ENCODE measurements around the gene GDPD4.

The GDPD4 gene

DNA sequence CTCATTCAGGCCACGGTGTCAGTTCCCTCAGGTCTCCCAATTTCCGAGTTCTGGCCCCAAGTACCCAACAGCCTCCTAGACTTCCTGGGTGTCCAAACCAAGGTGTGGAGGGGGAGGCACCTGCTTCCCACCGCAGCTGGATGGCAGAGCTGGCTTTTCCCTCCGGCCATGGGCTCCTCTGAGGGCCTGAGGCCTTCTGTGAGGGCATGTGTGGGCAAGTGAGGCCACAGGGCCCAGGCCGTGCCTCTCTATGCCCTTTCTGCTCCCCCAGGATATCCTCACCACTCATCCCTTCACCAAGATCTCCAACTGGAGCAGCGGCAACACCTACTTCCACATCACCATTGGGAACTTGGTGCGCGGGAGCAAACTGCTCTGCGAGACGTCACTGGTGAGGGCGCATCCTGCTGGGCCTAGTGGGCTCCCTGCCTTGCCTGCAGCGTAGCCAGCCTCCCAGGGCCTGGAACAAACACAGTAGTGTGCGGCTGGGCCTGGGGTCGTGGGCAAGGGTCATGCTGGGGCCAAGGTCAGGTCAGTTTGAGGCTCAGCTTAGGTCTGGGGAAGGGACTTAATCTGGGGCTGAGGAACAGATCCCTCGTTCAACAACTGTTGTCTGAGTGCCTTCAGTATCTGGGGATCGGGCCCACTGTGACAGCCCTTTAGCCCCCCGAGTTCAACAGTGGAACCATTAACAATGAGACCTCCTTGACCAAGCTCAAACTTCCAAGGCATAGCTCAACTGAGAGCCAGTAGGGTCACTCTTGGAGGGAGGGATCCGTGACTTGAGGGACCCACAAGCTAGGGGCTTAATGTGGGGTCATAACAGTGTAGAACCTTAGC is 87.7 kb downstream of the GDPD4 start:
- H3K9me3 ChIP-seq (ENCODE audit: control insufficient read depth, insufficient read depth, low read length) = no peaks in the 10 kb centered on the region
- H3K27me3 ChIP-seq (ENCODE audit: control insufficient read depth, insufficient read depth, low read length) = no peaks in the 10 kb centered on the region
- no peak for DNase-seq (ENCODE audit: low read depth, low spot score)
- no peak overlapping the region; the same call in 1 of the 2 replicates for H3K4me3 ChIP-seq (ENCODE audit: low read length)
- no CpG with 5 or more reads among the region's 18 CpGs for WGBS (ENCODE audit: insufficient coverage, insufficient read length)
- H3K4me1 ChIP-seq (ENCODE audit: control insufficient read depth, insufficient read depth, low read length) = no peaks in the 10 kb centered on the region
- H3K36me3 ChIP-seq (ENCODE audit: control insufficient read depth, insufficient read depth, low read length) = no peaks in the 10 kb centered on the region
- H3K27ac ChIP-seq (ENCODE audit: low read length) = no peak overlapping the region

DNA sequence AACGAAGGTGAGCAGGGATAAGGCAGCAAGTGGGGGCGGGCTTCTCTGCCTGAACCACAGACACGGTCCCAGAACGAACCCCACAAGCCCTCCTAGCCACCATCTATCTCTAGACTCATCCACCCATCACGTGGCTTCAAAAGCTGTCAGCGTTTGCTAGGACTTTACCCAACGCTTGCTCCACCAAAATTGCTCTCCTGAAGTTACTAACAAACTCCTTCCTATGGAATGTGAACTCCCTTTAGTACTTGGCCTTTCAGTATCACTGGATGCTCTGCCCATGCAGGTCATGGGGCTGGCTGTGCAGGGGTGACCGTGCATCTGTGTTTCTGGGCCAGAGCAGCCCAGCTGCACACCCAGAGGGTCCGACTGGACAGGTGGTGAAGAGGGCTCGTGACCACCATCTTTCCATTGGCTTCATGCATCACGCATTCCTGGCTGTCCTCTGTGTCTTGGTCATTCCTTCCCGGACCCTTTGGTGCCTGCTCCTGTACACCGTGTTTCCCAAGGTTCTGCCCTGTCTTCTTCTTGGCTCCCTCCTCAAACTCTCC is 88.4 kb downstream of the GDPD4 start:
- Histone ChIP-seq H3K27ac (ENCODE audit: low read length) (no peak overlapping the region), H3K4me3 (ENCODE audit: low read length) (no peak overlapping the region), H3K36me3 (ENCODE audit: control insufficient read depth, insufficient read depth, low read length) (no peaks in the 10 kb centered on the region), H3K4me1 (ENCODE audit: control insufficient read depth, insufficient read depth, low read length) (no peaks in the 10 kb centered on the region), H3K27me3 (ENCODE audit: control insufficient read depth, insufficient read depth, low read length) (no peaks in the 10 kb centered on the region), H3K9me3 (ENCODE audit: control insufficient read depth, insufficient read depth, low read length) (no peaks in the 10 kb centered on the region)
- no CpG with 5 or more reads among the region's 13 CpGs for WGBS (ENCODE audit: insufficient coverage, insufficient read length)
- no peak for DNase-seq (ENCODE audit: low read depth, low spot score)

DNA sequence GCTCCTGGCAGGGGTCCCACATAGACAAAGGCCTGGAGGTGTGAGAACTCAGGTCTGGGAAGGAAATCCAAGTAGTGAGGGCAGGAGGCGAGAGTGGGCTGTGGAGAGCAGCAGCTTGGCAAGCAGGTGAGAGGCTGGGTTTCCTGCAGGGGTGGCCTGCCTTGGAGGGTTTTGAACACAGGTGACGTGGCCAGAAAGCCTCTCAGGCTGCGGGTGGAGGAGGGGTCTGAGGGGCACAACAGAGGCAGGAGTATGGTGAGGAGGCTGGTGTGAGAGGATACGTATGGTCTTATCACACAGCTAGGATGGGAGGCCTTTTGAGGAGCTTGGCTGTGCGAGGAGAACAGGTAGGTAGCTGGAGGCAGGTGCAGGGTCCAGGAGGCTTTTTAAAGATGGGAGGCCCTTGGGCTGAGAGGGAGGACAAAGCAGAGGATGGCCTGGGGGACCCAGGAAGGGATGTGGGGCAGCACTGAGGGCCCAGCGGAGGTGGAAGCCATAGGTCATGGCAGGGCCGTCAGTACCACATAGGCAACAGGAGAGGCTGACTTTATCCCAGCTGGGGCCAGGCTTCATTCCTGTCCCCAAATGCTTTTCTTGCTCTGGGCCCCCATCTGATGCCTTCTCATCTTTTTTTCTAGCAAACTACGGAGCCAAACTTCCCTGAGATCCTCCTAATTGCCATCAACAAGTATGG is 89.0 kb downstream of the GDPD4 start:
- WGBS (ENCODE audit: insufficient coverage, insufficient read length) = no CpG with 5 or more reads among the region's 8 CpGs
- no peak for DNase-seq (ENCODE audit: low read depth, low spot score)
- H3K4me1 ChIP-seq (ENCODE audit: control insufficient read depth, insufficient read depth, low read length) = no peaks in the 10 kb centered on the region
- no peaks in the 10 kb centered on the region for H3K27me3 ChIP-seq (ENCODE audit: control insufficient read depth, insufficient read depth, low read length)
- H3K4me3 ChIP-seq (ENCODE audit: low read length) = no peak overlapping the region
- H3K27ac ChIP-seq (ENCODE audit: low read length) = no peak overlapping the region
- no peaks in the 10 kb centered on the region for H3K36me3 ChIP-seq (ENCODE audit: control insufficient read depth, insufficient read depth, low read length)
- H3K9me3 ChIP-seq (ENCODE audit: control insufficient read depth, insufficient read depth, low read length) = no peaks in the 10 kb centered on the region

DNA sequence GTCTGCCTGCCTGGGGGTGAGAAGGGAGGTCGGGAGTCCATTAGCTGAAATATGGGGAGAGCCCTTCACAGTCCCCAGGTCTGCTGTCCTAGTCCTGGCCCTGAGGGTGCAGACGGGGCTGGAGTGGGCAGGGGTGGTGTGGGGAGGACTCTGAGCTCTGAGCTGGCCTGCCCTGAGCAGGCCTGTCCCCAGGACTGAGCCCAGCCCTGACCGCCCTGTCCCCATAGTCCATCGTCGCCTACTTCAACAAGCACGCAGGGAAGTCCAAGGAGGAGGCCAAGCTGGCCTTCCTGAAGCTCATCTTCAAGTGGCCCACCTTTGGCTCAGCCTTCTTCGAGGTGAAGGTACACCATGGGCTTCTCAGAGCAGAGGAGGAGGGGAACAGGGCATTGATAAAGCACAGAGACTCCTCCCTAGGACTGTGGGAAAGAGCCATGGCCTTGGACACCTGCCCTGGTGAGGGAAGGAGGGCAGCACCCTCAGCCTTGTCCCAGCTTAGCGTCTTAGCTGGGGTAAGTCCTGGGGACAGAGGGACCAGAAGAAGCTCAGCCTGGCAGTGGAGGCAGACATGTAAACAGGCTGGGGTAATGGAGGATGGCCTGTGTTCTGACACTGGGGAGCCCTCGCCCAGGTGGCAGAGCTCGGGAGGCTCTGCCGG is 89.8 kb downstream of the GDPD4 start:
- no peak for DNase-seq (ENCODE audit: low read depth, low spot score)
- Histone ChIP-seq H3K36me3 (ENCODE audit: control insufficient read depth, insufficient read depth, low read length) (no peaks in the 10 kb centered on the region), H3K27ac (ENCODE audit: low read length) (no peak overlapping the region), H3K4me1 (ENCODE audit: control insufficient read depth, insufficient read depth, low read length) (no peaks in the 10 kb centered on the region), H3K9me3 (ENCODE audit: control insufficient read depth, insufficient read depth, low read length) (no peaks in the 10 kb centered on the region), H3K27me3 (ENCODE audit: control insufficient read depth, insufficient read depth, low read length) (no peaks in the 10 kb centered on the region), H3K4me3 (ENCODE audit: low read length) (no peak overlapping the region)
- WGBS (ENCODE audit: insufficient coverage, insufficient read length) = no CpG with 5 or more reads among the region's 11 CpGs

DNA sequence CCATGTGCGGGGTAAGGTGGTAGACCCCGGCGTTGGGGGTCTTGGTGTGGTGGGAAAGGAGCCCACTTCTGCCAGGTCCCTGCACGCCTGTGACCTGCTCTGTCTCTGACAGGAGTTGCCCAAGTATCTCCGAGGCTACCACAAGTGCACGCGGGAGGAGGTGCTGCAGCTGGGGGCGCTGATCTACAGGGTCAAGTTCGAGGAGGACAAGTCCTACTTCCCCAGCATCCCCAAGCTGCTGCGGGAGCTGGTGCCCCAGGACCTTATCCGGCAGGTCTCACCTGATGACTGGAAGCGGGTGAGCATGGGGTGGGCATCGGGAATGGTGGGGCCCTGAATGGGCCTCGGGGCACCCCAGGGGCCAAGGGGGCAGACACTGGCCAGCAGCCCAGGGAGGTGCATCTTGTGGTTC is 90.4 kb downstream of the GDPD4 start:
- DNase-seq (ENCODE audit: low read depth, low spot score) = no peak
- H3K27me3 ChIP-seq (ENCODE audit: control insufficient read depth, insufficient read depth, low read length) = no peaks in the 10 kb centered on the region
- no peak overlapping the region for H3K4me3 ChIP-seq (ENCODE audit: low read length)
- no peaks in the 10 kb centered on the region for H3K36me3 ChIP-seq (ENCODE audit: control insufficient read depth, insufficient read depth, low read length)
- no CpG with 5 or more reads among the region's 14 CpGs for WGBS (ENCODE audit: insufficient coverage, insufficient read length)
- no peak overlapping the region for H3K27ac ChIP-seq (ENCODE audit: low read length)
- H3K9me3 ChIP-seq (ENCODE audit: control insufficient read depth, insufficient read depth, low read length) = no peaks in the 10 kb centered on the region
- H3K4me1 ChIP-seq (ENCODE audit: control insufficient read depth, insufficient read depth, low read length) = no peaks in the 10 kb centered on the region

DNA sequence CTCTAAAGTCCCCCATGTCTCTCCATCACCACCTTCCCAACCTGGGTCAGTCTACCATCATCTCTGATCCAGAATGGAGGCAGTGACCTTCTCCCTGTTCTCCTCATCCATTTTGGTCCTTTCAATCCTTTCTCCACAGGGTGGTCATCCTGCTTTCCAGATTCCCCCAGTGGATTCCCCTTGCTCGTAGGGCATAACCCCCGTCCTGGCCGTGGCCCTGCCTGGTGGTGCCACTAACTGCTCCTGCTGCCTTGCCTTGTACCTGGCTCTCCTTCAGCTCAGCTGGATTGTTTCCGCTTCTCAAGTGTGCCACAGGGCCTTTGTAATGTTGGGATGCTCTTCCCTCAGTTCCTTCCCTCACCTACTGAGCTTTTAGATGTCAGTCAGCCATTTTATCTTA is 91.8 kb downstream of the GDPD4 start:
- Histone ChIP-seq H3K9me3 (ENCODE audit: control insufficient read depth, insufficient read depth, low read length) (no peaks in the 10 kb centered on the region), H3K27ac (ENCODE audit: low read length) (no peak overlapping the region), H3K27me3 (ENCODE audit: control insufficient read depth, insufficient read depth, low read length) (no peaks in the 10 kb centered on the region), H3K4me3 (ENCODE audit: low read length) (no peak overlapping the region), H3K4me1 (ENCODE audit: control insufficient read depth, insufficient read depth, low read length) (no peaks in the 10 kb centered on the region), H3K36me3 (ENCODE audit: control insufficient read depth, insufficient read depth, low read length) (no peaks in the 10 kb centered on the region)
- no peak for DNase-seq (ENCODE audit: low read depth, low spot score)
- no CpG with 5 or more reads among the region's 4 CpGs for WGBS (ENCODE audit: insufficient coverage, insufficient read length)

DNA sequence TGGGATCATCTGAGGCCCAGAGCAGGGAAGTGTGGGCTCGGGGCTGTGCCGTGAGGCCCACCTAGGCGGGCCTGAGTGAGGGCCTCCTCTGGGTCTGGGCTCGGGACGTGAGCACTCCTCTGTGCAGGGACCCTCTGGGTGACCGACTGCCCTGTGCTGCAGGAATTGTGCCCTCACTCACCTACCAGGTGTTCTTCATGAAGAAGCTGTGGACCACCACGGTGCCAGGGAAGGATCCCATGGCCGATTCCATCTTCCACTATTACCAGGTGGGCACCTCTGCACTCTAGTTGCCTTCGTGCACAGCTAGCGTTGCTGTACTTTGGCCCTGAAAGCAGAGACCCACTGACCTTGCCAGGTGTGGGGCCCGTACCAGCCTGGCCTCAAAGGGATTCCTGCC is 93.0 kb downstream of the GDPD4 start:
- no CpG with 5 or more reads among the region's 11 CpGs for WGBS (ENCODE audit: insufficient coverage, insufficient read length)
- Histone ChIP-seq H3K27ac (ENCODE audit: low read length) (no peak overlapping the region), H3K4me1 (ENCODE audit: control insufficient read depth, insufficient read depth, low read length) (no peaks in the 10 kb centered on the region), H3K4me3 (ENCODE audit: low read length) (no peak overlapping the region), H3K36me3 (ENCODE audit: control insufficient read depth, insufficient read depth, low read length) (no peaks in the 10 kb centered on the region), H3K9me3 (ENCODE audit: control insufficient read depth, insufficient read depth, low read length) (no peaks in the 10 kb centered on the region), H3K27me3 (ENCODE audit: control insufficient read depth, insufficient read depth, low read length) (no peaks in the 10 kb centered on the region)
- no peak for DNase-seq (ENCODE audit: low read depth, low spot score)

DNA sequence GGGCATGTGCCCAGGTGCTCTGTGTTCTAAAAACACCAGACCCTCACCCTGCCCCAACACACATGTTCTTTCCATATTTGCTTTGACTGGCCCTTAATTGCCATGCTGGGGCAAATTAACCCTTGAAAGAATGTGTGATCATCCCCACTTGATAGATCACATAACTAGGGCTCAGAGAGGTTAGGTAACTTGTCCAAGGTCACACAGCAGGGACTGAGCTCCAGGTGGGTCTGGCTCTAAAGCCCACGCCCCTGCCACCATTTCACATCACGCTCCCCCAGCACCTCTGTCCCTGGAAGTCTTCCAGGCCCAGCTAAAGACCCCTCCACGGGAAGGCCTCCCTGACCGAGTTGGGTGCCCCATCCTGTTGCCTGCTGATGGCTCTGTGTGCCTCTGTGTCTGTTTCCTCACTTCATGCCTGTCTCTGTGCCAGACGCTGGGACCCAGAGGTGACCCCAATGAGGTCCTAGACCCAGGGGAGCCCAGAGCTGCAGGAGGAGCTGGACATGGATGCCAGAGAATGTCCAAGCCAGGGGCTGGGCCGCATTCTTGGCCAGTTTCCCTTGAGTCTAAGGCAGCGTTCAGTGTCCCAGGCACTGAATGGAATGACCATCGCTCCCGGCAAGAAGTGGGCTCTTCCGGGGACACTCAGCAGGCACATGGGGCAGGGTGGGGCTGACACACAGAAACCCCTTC is 93.7 kb downstream of the GDPD4 start:
- no peaks in the 10 kb centered on the region for H3K9me3 ChIP-seq (ENCODE audit: control insufficient read depth, insufficient read depth, low read length)
- no CpG with 5 or more reads among the region's 10 CpGs for WGBS (ENCODE audit: insufficient coverage, insufficient read length)

DNA sequence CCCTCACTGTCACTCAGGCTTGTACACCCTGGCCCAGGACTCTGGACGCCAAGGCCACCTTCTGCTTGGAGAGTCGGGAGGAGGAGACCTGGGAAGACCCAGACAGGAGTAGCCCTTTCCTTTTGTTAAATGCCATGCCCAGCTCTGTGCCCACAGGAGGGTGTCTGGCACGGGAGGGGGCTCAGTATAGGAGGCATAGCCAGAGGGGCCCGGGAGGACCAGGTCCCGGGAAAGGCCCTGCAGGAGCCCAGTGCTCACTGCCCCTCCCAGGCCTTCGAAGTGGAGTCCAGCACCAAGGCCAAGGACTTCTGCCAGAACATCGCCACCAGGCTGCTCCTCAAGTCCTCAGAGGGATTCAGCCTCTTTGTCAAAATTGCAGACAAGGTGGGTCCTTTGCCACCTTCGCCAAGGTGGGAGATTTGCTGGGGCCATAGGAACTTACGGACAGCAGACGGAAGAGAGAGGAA is 94.4 kb downstream of the GDPD4 start:
- H3K9me3 ChIP-seq (ENCODE audit: control insufficient read depth, insufficient read depth, low read length) = no peaks in the 10 kb centered on the region
- H3K4me3 ChIP-seq (ENCODE audit: low read length) = no peak overlapping the region
- no CpG with 5 or more reads among the region's 10 CpGs for WGBS (ENCODE audit: insufficient coverage, insufficient read length)
- no peaks in the 10 kb centered on the region for H3K4me1 ChIP-seq (ENCODE audit: control insufficient read depth, insufficient read depth, low read length)
- H3K27me3 ChIP-seq (ENCODE audit: control insufficient read depth, insufficient read depth, low read length) = no peaks in the 10 kb centered on the region
- H3K27ac ChIP-seq (ENCODE audit: low read length) = no peak overlapping the region
- DNase-seq (ENCODE audit: low read depth, low spot score) = no peak
- no peaks in the 10 kb centered on the region for H3K36me3 ChIP-seq (ENCODE audit: control insufficient read depth, insufficient read depth, low read length)

More for the DNA sequence above, 93.7 kb downstream of the GDPD4 start:
- no peaks in the 10 kb centered on the region for H3K27me3 ChIP-seq (ENCODE audit: control insufficient read depth, insufficient read depth, low read length)
- no peak overlapping the region for H3K27ac ChIP-seq (ENCODE audit: low read length)
- no peaks in the 10 kb centered on the region for H3K4me1 ChIP-seq (ENCODE audit: control insufficient read depth, insufficient read depth, low read length)
- H3K4me3 ChIP-seq (ENCODE audit: low read length) = no peak overlapping the region
- H3K36me3 ChIP-seq (ENCODE audit: control insufficient read depth, insufficient read depth, low read length) = no peaks in the 10 kb centered on the region
- DNase-seq (ENCODE audit: low read depth, low spot score) = no peak
